ENCODE measurements around the gene TMCC1.

The TMCC1 gene

DNA sequence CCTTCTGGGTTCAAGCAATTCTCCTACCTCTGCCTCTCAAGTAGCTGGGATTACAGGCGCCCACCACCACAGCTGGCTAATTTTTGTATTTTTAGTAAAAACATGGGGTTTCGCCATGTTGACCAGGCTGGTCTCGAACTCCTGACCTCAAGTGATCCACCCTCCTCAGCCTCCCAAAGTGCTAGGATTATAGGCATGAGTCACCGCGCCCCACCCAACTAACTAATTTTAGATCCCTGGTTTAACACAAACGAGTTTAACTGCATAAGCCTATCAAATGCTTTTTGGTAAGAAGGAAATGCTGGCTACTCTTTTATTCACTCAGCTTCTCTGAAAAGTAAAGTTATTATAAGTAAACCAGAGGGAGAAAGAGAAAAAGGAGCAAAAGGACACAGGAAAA lies 61.6 kb downstream of the TMCC1 start:
- DNase-seq, result peak; percentile 62

DNA sequence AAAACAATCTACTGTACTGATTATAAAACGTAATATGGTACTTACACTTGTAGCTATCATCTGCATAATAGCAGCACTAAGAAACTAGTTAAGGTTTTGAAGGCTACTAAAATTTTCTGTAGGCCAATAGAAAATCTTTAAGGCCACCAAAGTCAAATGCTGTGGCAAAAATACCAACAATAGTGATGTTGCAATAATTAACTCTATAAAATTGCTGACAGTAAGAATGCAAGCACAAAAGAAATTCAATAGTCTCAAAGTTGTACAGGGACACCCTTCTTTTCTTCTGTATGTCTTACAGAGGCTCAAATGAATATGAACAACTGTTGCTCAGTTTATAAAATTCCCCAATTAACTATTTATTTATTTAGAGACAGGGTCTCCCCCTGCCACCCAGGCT lies 62.0 kb downstream of the TMCC1 start:
- DNase-seq, result no peak

DNA sequence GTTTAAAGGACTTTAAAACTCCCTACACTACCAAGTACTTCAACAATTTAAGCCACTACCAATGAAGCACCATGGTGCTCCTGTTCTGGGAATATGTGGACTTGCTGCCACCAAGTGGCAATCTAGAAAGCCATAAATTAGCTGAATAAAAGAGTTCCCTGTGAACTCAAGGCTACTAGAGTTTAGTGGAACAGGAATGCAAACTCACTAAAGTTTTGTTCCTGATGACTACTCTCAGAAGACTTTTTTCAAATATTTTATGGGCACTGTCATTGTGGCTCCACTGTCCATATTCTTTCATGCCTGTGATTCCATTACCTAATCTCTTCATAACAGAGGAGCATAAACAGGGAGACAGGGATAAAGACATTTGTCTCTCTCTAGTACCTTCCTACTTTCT lies 63.9 kb downstream of the TMCC1 start:
- DNase-seq, result peak; percentile 74

DNA sequence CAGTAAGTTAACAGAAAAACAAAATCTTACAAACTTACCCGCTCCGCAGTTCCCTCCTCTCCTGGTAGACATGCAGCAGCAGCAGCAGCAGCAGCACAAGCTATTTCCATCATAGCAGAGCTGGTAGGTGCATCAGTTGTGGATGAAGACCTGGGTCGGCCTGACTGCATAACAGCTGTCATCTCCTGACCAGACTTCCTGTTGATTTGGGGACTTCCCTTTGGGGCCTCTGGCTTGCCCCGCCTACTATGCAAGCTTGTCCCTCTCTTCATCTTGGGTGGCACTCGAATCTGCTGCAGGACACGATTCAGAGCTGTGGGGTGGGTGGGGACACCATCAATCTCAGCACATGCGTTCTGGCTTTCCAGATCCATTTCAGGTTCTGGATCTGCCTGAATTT lies 65.7 kb downstream of the TMCC1 start:
- DNase-seq, result peak; percentile 41

DNA sequence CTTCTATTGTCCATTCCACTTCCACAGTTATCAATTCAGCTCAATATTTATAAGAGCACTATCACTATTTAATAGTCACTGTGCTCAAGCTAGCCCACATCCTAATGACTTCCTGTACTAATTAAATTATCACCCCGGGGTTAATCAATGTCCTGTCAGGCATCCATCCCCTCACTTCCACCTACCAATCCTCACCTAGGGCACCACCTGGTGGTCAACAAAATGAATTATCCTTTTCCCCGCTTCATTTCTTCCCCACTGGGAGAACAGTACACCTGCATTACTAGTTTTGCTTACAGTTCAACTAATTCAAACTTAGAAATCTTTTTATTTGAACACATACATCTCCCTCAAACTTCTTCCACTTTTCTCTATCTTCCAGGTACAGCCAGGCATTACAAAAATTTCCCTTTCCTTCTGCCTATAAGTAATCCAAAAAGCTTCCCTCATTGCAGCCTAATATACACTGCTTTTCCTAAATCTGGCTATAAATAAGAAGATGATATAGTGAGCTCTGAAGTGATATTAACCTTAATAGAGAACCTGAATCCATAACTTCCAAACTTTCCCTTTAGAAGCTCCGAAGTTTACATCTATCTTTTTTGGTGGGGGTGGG lies 68.5 kb downstream of the TMCC1 start:
- no peak for DNase-seq

DNA sequence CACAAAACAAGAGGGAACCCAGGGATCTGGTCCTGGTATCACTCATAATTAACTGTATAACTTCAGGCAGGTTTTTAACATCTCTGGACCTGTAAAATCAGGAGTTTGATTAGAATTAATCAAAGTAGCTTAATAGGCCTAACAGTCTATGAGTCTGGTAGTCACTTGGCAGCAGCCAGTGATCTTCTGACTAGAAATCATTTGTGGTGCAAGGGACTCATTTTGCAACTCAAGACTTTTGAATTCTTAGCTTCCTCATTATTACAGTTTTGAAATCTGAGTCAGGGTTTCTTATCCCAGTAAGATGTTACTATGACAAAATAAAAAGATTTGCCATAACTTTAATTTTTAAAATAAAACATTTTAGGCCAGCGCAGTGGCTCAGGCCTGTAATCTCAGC lies 70.8 kb downstream of the TMCC1 start:
- DNase-seq, result peak; percentile 79

DNA sequence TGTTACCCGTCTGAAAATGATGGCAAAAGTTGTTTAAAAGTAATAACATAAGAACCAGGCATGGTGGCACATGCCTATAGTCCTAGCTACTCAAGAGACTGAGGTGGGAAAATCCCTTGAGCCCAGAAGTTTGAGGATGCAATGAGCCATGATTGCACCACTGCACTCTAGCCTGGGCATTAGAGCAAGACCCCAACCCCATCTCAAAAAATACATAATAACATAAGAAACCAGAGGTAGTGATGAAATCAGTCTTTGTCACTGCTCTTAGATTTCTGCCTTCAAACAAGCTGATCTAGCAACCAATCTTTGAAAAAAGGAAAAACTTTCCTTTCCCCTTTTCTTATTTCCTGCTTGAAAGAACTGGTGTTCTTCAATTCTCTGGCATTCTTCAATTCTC lies 71.3 kb downstream of the TMCC1 start:
- no peak for DNase-seq

DNA sequence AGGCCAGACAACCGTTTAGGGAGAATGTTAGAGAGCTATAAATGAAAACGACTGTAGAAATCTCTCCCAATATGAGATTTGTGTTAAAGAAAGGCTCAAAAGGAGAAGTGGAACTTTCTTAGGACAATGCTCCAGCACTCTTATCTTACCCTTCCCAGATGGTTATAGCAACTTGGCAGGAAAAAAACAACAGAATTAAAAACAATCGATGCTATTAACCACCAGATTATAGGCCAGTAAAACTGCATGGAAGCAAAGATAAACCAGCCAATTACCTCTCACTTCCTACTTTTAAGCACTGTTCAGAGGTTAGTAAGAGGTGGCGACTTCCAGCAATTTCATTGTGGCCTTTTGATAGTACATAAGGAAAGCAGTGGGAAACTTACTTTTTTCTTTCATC lies 72.9 kb downstream of the TMCC1 start:
- DNase-seq, result peak; percentile 46

DNA sequence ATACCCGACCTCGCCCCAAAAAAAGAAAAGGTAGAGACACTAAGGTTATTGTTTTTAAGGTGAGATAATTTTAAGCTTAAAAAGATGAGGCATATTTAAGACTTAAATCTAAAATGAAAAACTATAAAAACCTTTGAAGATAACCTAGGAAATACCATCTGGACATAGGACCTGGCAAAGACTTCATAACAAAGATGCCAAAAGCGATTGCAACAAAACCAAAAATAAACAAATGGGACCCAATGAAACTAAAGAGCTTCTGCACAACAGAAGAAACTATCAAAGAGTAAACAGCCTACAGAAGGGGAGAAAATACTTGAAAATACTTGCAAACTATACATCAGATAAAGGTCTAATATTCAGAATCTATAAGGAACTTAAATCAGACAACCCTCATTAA lies 80.9 kb downstream of the TMCC1 start:
- DNase-seq, result no peak

DNA sequence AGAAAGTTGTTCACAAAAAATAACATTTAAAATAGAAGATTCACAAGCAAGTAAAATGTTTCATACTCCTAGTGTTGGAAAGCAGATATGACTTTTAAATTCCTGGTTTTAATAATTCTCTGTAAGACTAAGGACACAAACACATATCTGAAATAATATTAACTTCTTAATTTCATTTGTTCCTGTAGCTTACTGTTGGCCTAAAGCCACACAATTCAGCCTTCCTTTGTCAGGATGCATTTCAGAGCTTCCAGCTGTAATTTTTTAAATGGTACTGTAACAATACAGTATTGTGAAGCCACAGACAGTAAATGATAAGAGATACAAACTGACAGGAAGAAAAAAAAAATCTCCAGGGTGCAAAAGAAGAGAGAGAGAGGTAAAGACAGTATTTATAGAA lies 84.2 kb downstream of the TMCC1 start:
- DNase-seq, result no peak

DNA sequence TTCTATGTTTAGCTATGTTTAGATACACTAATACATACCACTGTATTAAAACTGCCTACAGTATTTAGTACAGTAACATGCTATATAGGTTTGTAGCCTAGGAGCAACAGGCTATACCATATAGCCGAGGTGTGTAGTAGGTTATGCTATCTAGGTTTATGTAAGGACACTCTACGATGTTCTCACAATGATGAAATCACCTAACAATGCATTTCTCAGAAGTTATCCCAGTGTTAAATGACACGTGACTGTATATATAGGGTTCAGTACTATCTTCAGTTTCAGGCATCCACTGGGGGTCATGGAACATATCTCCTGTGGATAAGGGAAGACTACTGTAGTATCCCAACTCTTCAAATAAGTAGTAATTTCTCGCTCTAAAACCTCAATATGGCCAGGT lies 97.4 kb downstream of the TMCC1 start:
- no peak for DNase-seq

DNA sequence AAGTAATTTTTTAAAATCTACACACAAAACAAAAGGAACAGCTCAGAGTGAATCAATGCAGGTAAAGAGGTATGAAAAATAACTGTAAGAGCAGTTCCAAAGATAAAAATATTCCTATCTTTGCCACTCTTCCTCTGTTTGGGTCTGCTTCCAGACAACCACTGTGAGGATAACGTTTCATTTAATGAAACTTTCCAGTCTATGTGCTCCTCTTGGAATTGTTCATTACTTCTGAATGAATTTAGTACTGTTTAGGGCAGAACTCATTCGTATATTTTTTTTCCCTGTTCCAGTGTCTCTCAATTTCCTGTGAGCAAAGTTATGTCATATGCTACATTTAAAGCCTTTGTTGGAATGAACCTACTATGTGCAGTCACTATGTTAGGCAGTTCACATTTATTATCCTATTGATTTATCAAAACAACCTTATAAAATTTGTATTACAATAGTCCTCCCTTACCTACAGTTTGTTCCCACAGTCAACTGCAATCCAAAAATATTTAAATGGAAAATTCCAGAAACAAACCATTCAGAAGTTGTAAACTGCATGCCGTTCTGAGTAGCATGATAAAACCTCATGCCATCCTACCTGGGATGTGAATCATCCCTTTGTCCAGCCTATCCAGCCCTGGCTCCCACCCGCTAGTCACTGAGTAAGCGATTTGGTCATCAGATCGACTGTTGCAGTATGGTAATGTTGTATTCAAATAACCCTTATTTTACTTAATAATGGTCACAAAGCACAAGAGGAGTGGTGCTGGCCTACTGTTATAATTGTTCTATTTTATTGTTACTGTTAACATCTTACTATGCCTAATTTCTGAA lies 98.1 kb downstream of the TMCC1 start:
- no peak for DNase-seq

DNA sequence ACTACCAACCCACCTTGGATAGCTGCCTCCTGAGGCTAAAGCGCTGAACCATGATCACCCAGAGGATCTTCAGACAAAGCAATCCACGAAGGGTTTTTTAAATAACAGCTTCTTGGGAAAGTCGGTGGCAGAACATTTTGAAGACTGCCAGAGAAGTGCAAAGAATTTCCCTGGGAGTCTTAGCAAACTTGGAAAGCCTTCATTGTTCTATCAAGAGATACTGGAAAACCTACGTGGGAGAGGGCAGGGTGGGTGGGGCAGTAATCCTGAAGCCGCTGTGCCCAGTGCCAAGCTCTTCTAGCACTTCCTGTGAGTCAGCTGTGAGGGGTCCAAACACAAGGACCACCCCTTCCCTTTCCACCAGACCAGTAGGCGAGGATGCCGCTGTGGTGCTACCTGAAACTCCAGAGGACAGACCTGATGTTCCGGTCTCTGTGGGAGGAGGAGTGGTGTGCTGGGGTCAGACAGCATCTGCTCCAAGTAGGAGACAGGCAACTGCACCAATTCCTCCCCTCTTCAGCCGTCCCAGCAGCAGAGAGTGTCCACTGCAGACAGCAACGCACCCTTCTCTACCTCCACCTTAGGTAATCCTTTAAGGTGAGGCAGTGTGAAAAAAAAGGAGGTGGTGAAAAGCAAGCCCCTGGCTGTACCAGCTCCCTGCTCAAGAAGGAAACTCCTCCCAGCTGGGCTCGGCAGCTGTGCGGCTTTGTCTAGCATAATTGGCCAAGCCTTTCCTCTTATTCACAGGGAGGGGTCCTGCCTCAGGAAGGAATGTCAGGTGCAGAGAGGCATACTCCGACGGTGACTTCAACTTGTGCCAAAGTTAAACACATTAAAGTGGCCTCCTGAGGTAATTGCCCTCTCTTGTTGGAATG lies 99.0 kb downstream of the TMCC1 start:
- no peak for DNase-seq

DNA sequence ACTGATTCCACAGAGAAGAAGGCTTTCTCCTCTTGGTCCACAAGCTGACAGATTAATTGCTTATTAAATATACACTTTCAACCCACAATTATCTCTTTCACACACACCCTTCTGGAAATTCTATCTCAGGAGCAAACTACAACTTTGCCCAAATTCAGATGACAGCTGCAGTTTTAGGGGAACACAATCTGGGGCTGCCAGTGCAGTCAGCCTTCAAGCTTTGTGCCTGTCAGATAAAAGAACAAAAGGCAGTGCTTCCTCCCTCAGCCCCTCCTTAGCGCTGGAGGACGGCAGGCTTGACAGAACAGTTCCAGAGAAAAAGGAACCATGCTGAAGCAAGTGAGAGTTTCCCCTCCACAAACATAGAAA lies 99.6 kb downstream of the TMCC1 start:
- DNase-seq, result peak; percentile 35

DNA sequence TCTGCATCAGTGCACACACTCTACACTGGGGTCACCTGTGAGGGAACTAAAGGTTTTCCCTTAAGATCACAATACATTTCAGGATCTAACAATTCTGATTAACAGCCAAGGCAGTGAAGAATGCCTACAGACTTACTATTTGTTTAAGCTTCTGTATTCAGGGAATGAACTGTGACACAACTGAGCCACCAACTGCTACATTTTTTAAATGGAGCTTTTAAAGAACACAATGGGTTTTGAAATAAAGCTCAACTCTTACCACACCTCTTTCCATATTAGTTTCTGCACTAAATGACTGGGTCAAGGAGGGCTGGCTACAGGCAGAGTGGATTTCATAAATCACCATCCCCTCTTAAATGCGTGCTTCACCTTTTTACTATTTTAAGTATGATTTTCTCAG lies 100.2 kb downstream of the TMCC1 start:
- DNase-seq, result peak; percentile 18

DNA sequence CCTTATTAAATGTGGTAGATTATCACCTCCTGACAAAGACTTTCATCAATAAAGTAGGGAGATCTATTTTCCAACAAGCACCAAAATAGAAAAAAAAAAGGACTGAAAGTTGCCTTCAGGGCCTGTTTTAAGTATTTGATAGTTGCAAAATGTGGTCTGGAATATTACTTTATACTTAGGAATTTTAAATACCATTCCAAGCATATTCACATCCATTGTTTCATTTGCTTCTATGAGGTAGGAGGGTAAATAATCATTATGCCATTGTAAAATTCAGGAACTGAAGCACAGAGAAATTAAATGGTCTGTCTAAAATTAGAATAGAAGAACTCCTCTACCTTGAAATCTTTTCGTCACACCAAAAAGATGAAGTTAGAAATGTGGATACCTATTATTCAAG lies 110.0 kb downstream of the TMCC1 start:
- DNase-seq, result no peak

DNA sequence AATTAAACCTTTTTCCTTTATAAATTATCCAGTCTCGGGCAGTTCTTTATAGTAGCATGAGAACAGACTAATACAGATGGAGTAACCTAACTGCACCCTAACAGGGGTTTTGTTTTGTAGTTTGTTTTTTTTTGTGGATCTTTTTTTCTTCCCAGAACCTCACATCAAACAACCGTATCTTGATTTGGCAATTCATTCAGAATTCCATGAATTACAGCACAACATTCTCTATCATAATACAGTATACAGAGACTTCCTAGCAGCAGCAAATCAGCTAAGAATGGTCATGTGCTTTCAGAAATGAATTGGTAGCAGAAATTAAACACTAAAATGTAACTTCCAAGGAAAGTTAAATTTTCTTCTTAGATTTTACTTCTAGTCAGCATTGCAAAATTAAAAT lies 114.6 kb downstream of the TMCC1 start:
- no peak for DNase-seq

DNA sequence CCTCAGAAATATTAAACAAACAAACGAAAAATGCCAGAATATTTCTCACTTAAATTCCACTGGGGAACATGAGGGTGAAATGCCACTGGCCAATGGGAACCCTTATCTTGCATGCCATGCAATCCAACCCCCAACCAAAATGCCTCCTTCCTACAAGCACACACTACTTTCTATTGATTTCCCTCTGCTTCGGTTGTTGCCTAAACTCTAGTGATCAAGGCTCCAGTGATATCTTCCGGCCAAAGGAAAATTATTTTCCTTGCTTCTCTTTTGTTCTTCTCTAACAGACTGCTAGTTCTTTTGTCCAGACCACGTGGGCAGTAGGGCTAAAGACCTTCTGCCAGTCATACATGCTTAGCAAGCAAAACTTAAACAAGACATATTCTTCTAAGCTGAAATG lies 115.7 kb downstream of the TMCC1 start:
- no peak for DNase-seq

DNA sequence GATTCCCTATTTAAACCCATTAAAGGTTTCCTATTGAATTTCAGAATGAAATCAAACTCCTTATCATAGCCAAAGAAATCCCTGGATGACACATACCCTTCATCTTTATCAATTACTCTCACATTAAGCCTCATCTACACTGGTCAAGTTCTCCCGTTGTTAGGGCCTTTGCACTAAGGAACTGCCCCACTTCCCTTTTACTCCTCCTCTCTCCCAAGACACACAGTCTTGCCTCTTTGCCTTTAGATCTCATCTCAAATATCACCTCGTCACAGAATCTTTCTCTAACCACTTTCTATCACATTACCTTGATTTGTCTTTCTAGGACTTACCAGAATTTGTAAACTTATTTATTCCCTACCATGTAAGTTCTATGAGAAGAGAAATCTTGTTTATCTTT lies 117.6 kb downstream of the TMCC1 start:
- DNase-seq, result no peak

DNA sequence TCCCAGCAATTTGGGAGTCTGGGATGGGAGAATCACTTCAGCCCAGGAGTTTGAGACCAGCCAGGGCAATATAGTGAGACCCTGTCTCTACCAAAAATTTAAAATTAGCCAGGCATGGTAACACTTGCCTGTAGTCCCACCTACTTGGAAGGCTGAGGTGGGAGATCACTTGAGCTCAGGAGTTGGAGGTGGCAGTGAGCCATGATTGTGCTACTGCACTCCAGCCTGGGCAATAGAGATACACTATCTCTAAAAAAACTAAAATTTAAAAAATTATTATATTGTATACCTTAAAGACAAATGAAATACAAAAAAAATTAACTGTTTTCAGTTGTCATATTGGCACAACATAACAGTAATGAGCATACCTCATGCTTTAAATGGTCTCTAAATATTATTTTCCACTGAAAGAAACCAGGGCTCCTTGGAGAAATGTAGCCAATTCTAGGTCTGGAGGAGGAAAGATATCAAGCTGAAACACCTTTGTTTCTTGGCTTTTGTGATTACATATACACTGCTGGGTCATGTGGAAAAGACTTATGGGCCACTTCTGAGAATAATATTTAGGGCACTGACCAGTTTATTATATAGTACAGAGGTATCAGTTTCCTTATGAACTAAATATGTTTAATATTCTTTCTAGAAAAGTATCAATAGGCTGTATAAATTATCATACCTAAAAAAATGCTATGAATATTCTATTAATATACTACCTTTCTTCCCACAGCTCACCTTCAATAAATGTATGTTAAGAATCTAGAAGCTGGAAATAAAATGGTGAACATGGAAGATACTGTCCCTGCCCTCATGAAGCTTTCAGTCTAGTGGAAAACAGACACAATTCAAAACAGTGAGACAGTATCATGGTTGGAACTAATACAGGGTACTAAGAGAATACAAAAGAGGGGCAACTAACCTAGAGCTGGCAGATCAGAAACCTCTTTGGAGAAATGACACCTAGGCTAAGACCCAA lies 119.5 kb downstream of the TMCC1 start:
- no peak for DNase-seq

DNA sequence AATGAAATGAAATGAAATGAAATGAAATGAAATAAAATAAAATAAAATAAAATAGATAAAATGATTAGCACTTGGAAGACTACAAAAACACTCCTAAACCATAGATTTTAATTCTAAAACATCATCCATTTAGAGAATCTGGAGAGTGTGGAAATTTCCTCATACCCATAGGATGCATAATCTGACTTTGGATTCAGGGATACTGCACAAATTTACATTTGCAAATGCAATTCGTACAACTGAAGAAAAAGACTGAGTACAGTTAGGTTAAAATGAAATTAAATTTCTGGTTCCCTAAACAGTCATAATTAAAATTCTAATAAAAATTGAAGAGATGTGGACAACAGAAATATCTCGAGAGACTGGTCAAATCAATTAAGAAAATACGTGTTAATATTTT lies 122.9 kb downstream of the TMCC1 start:
- DNase-seq, result no peak

DNA sequence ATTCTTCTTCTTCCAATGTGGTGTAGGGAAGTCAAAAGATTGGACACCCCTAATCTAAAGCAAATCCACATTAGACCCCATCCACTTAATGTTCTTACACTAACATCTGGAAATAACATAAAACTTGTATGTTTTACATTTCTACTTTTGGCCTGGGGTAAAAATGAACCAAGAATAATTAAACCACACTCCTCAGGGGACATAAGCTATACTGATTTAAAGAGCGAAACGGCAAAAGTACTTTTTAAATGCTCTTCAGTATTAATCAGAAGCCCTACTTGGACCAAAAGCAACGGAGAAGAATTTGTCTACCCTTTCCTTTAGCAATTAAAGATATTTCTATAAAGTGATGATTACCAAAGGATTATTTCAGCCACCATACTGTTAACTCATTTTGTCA lies 123.9 kb downstream of the TMCC1 start:
- no peak for DNase-seq

DNA sequence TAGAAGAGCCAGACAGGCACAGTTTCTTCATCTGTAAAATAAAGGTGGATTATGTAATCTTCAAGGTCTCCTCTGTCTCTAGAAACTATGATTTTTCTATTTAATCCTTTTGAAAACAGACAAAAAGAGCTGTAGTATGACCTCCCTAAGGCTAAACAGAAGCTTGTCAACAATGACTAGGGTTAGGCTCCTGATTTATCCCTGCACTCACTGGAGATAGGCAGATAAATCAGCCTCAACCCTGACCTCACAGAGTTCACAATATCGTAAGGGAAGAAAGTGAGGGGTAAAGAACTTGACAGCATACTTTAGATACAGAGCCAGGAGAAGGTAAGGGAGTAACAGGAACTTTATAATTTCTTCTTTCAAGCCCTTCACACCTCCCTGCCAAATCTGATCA lies 124.8 kb downstream of the TMCC1 start:
- DNase-seq, result no peak
